Measurements from ENCODE around the gene FEN1. TPM values are rescaled to one million over a fixed set of nuclear protein-coding genes. Genes with fewer than 3 reads are reported as not detected.

Gene FEN1
- total RNA-seq, 1 donor from 2014 or later: 5.4 TPM

- intact Hi-C loops (cut with DNase I): no loop called here
- Histone ChIP-seq H3K4me1 (peaks cover 6% of the 10 kb centered on the region), H3K36me3 (peaks cover 42% of the 10 kb centered on the region), H3K27me3 (ENCODE audit: low read depth) (no peaks in the 10 kb centered on the region), H3K9me3 (no peaks in the 10 kb centered on the region), H3K27ac (no peak overlapping the region), H3K4me3 (no peak overlapping the region)
- no peak for DNase-seq
- no peak for ATAC-seq
- no peak for TF ChIP-seq CTCF (IDR thresholded peaks at IDR 0.05)
These were observed 47.0 kb downstream of the FEN1 start for GRCh38 chr11:61839742-61840141.

GRCh38 chr11:61840371-61840770, 47.7 kb downstream of the FEN1 start:
- H3K27ac ChIP-seq: no peak overlapping the region
- intact Hi-C loops (cut with DNase I): no loop called here
- no peak for DNase-seq

GRCh38 chr11:61841636-61842527, 49.2 kb downstream of the FEN1 start:
- ATAC-seq (no peak), DNase-seq (no peak)
- Histone ChIP-seq H3K36me3 (peaks cover 42% of the 10 kb centered on the region), H3K27ac (no peak overlapping the region), H3K27me3 (ENCODE audit: low read depth) (no peaks in the 10 kb centered on the region), H3K9me3 (no peaks in the 10 kb centered on the region), H3K4me1 (no peaks in the 10 kb centered on the region), H3K4me3 (no peak overlapping the region)
- intact Hi-C loops (cut with DNase I): no loop called here
- no peak for TF ChIP-seq CTCF (IDR thresholded peaks at IDR 0.05)

More at GRCh38 chr11:61840371-61840770, 47.7 kb downstream of the FEN1 start:
- Histone ChIP-seq H3K9me3 (no peaks in the 10 kb centered on the region), H3K36me3 (peaks cover 42% of the 10 kb centered on the region), H3K4me1 (peaks cover under 1% of the 10 kb centered on the region), H3K4me3 (no peak overlapping the region), H3K27me3 (ENCODE audit: low read depth) (no peaks in the 10 kb centered on the region)
- TF ChIP-seq CTCF (IDR thresholded peaks at IDR 0.05): no peak
- ATAC-seq: no peak

GRCh38 chr11:61842528-61842820, 49.8 kb downstream of the FEN1 start:
- H3K9me3 ChIP-seq: no peaks in the 10 kb centered on the region
- no peak for DNase-seq
- ATAC-seq: no peak
- H3K4me3 ChIP-seq: no peak overlapping the region
- no peak for TF ChIP-seq CTCF (IDR thresholded peaks at IDR 0.05)
- H3K36me3 ChIP-seq: peaks cover 45% of the 10 kb centered on the region
- intact Hi-C loops (cut with DNase I): no loop called here
- no peak overlapping the region for H3K27ac ChIP-seq
- no peaks in the 10 kb centered on the region for H3K27me3 ChIP-seq (ENCODE audit: low read depth)
- no peaks in the 10 kb centered on the region for H3K4me1 ChIP-seq

- H3K27ac ChIP-seq: no peak overlapping the region
- TF ChIP-seq CTCF (IDR thresholded peaks at IDR 0.05): no peak
- DNase-seq (no peak), ATAC-seq (no peak)
- intact Hi-C loops (cut with DNase I): no loop called here
- H3K27me3 ChIP-seq (ENCODE audit: low read depth): no peaks in the 10 kb centered on the region
- H3K36me3 ChIP-seq: peaks cover 60% of the 10 kb centered on the region
- H3K9me3 ChIP-seq: no peaks in the 10 kb centered on the region
- no peak overlapping the region for H3K4me3 ChIP-seq
- H3K4me1 ChIP-seq: no peaks in the 10 kb centered on the region
These were observed 52.3 kb downstream of the FEN1 start for GRCh38 chr11:61844909-61845565.

Measured in lower lobe of right lung (tissue), 2 donors.